ENCODE results near the gene CKMT1B.
"Not testable (repeated sequence)": the region's sequence is repeated elsewhere in the genome, so short reads cannot be mapped to it uniquely, and the experiment has no call there.

CKMT1B gene

GRCh38 chr15:43638464-43639204, 44.8 kb downstream of the CKMT1B start:
- DNase-seq = not testable (repeated sequence)

All from activated CD4-positive, alpha-beta T cell treated with anti-CD3 and anti-CD28 coated beads for 1 hour (primary cell).